Neuronal stem cell (in vitro differentiated cells): ENCODE data around the gene LONRF3.

ENCODE experiments used
- DNase-seq: peaks from one replicate; pipeline ENCODE4 v3.0.0-alpha.2; 2013; ENCODE audit warnings: low spot score
- H2AFZ ChIP-seq: one replicate; pipeline ENCODE4 v1.6.1; 2013; ENCODE audit warnings: mild to moderate bottlenecking, low read length, inconsistent platforms
- H2AK5ac ChIP-seq: 2 replicates; pipeline ENCODE4 v1.6.1; 2013; ENCODE audit warnings: low read depth, mild to moderate bottlenecking, inconsistent platforms, low read length, moderate library complexity, mixed read lengths
- H2BK120ac ChIP-seq: 2 replicates; pipeline ENCODE4 v1.6.1; 2013; ENCODE audit warnings: low read depth, mild to moderate bottlenecking, inconsistent platforms, low read length, moderate library complexity, mixed read lengths
- H2BK12ac ChIP-seq: one replicate; pipeline ENCODE4 v1.6.1; 2013; ENCODE audit warnings: low read length, inconsistent platforms
- H2BK15ac ChIP-seq: 2 replicates; pipeline ENCODE4 v1.6.1; 2013; ENCODE audit warnings: mild to moderate bottlenecking, low read length, inconsistent platforms, mixed read lengths
- H2BK5ac ChIP-seq: one replicate; pipeline ENCODE4 v1.6.1; 2013; ENCODE audit warnings: inconsistent platforms, mild to moderate bottlenecking, low read length, moderate library complexity
- H3K14ac ChIP-seq: one replicate; pipeline ENCODE4 v1.6.1; 2013; ENCODE audit warnings: low read length, inconsistent platforms
- H3K18ac ChIP-seq: 2 replicates; pipeline ENCODE4 v1.6.1; 2013; ENCODE audit warnings: low read length, inconsistent platforms
- H3K23ac ChIP-seq: 2 replicates; pipeline ENCODE4 v1.6.1; 2013; ENCODE audit warnings: low read depth, mild to moderate bottlenecking, mixed read lengths, low read length, inconsistent platforms; ENCODE audit not compliant: poor library complexity
- H3K27ac ChIP-seq: replicated peaks from 3 replicates; pipeline ENCODE4 v1.5.1; 2013; ENCODE audit warnings: low read length, inconsistent platforms
- H3K27me3 ChIP-seq, 3 experiments: 2 replicates each; pipeline ENCODE4 v1.6.1; 2013; ENCODE audit warnings: low read length in 3 of 3, mild to moderate bottlenecking in 2 of 3, inconsistent platforms in 1 of 3, low read depth in 1 of 3, mixed read lengths in 1 of 3, moderate library complexity in 1 of 3; ENCODE audit not compliant: control insufficient read depth in 3 of 3, insufficient read depth in 3 of 3
- H3K36me3 ChIP-seq, 2 donors: replicated peaks in 1 of 2; 2 replicates each; pipeline ENCODE4 v1.6.1; 2013; ENCODE audit warnings: low read length in 2 of 2; ENCODE audit not compliant: control insufficient read depth in 2 of 2, insufficient read depth in 2 of 2
- H3K4ac ChIP-seq: 2 replicates; pipeline ENCODE4 v1.6.1; 2013; ENCODE audit warnings: inconsistent platforms, mild to moderate bottlenecking, low read length, moderate library complexity
- H3K4me1 ChIP-seq, 2 donors: 1 replicate in 1 of 2; 2 replicates in 1 of 2; pipeline ENCODE4 v1.6.1; 2013; ENCODE audit warnings: low read length in 2 of 2, low read depth in 1 of 2; ENCODE audit not compliant: control insufficient read depth in 2 of 2, insufficient read depth in 1 of 2
- H3K4me2 ChIP-seq: one replicate; pipeline ENCODE4 v1.6.1; 2013; ENCODE audit warnings: mild to moderate bottlenecking, low read length, inconsistent platforms; ENCODE audit not compliant: insufficient read depth, poor library complexity, severe bottlenecking
- H3K4me3 ChIP-seq, 2 donors: 2 replicates each; pipeline ENCODE4 v1.5.1; 2013; ENCODE audit warnings: low read length in 2 of 2, mild to moderate bottlenecking in 2 of 2, inconsistent platforms in 1 of 2, moderate library complexity in 1 of 2
- H3K79me1 ChIP-seq: one replicate; pipeline ENCODE4 v1.6.1; 2013; ENCODE audit warnings: low read depth, mild to moderate bottlenecking, inconsistent platforms, low read length, moderate library complexity
- H3K9ac ChIP-seq: one replicate; pipeline ENCODE4 v1.6.1; 2013; ENCODE audit warnings: mild to moderate bottlenecking, low read depth, low read length, inconsistent platforms; ENCODE audit not compliant: poor library complexity
- H3K9me3 ChIP-seq, 2 donors: replicated peaks in 1 of 2; 2 replicates each; pipeline versions ENCODE3 to v1.6.1; 2013; ENCODE audit warnings: low read length in 2 of 2, mild to moderate bottlenecking in 2 of 2, inconsistent platforms in 1 of 2, low read depth in 1 of 2, mixed read lengths in 1 of 2, moderate library complexity in 1 of 2; ENCODE audit not compliant: control insufficient read depth in 2 of 2, insufficient read depth in 1 of 2
- H4K8ac ChIP-seq: one replicate; pipeline ENCODE4 v1.6.1; 2013; ENCODE audit warnings: low read depth, mild to moderate bottlenecking, inconsistent platforms, low read length, moderate library complexity
- H4K91ac ChIP-seq: one replicate; pipeline ENCODE4 v1.6.1; 2013; ENCODE audit warnings: low read length, low read depth, mild to moderate bottlenecking, inconsistent platforms; ENCODE audit not compliant: poor library complexity
- WGBS, 2 donors: extraction: QIAGEN DNeasy Blood & Tissue Kit; methylation state at CpG; one replicate each; pipeline ENCODE4 v1.1.7; 2013; ENCODE audit warnings: missing lambda C conversion rate in 2 of 2, mixed read lengths in 1 of 2; ENCODE audit not compliant: insufficient read length in 2 of 2, insufficient replicate concordance in 1 of 2; ENCODE audit errors: extremely low coverage in 2 of 2; 5-methylcytosine and 5-hydroxymethylcytosine counted together

The LONRF3 gene

GRCh38 chrX:118963159-118963558 is 11.3 kb upstream of the LONRF3 start:
- Histone ChIP-seq H3K18ac (no peak overlapping the region), H3K4me3 (no peak overlapping the region), H3K36me3 (no peaks in the 10 kb centered on the region), H3K23ac (no peak overlapping the region), H3K27me3 (peaks cover 0 to 13% (median 3%) of the 10 kb centered on the region in 3 experiments), H3K14ac (no peak overlapping the region), H3K4me2 (no peak overlapping the region), H4K91ac (no peak overlapping the region), H3K27ac (no peak overlapping the region), H3K4ac (no peak overlapping the region), H4K8ac (no peak overlapping the region), H3K9ac (no peak overlapping the region), H2BK12ac (no peak overlapping the region), H2BK15ac (no peak overlapping the region), H3K79me1 (no peaks in the 10 kb centered on the region), H2BK120ac (no peak overlapping the region), H2BK5ac (no peak overlapping the region), H2AFZ (no peak overlapping the region), H3K9me3 (no peaks in the 10 kb centered on the region), H3K4me1 (no peaks in the 10 kb centered on the region), H2AK5ac (no peak overlapping the region)
- no peak for DNase-seq
- WGBS, 2 donors, result no CpG with 5 or more reads among the region's 2 CpGs

- no peak for DNase-seq
- Histone ChIP-seq H2BK15ac (no peak overlapping the region), H3K18ac (no peak overlapping the region), H4K91ac (no peak overlapping the region), H3K27me3 (peaks cover 0 to 19% (median 3%) of the 10 kb centered on the region in 3 experiments), H3K36me3 (no peaks in the 10 kb centered on the region), H3K79me1 (no peaks in the 10 kb centered on the region), H2AK5ac (no peak overlapping the region), H3K9me3 (no peaks in the 10 kb centered on the region), H3K4me2 (no peak overlapping the region), H3K23ac (no peak overlapping the region), H3K27ac (no peak overlapping the region), H2AFZ (no peak overlapping the region), H2BK120ac (no peak overlapping the region), H3K4me1 (no peaks in the 10 kb centered on the region), H4K8ac (no peak overlapping the region), H2BK12ac (no peak overlapping the region), H3K4ac (no peak overlapping the region), H3K4me3 (no peak overlapping the region), H3K14ac (no peak overlapping the region), H2BK5ac (no peak overlapping the region), H3K9ac (no peak overlapping the region)
- no CpG with 5 or more reads among the region's 2 CpGs for WGBS, 2 donors
Measured at GRCh38 chrX:118964252-118964651, 10.2 kb upstream of the LONRF3 start.

- Histone ChIP-seq H2AFZ (no peak overlapping the region), H2BK120ac (no peak overlapping the region), H3K27me3 (peaks cover 0 to 24% (median 6%) of the 10 kb centered on the region in 3 experiments), H4K91ac (no peak overlapping the region), H3K36me3 (no peaks in the 10 kb centered on the region), H3K4ac (no peak overlapping the region), H3K9me3 (no peaks in the 10 kb centered on the region), H3K14ac (no peak overlapping the region), H4K8ac (no peak overlapping the region), H2BK15ac (no peak overlapping the region), H3K18ac (no peak overlapping the region), H2BK5ac (no peak overlapping the region), H3K4me1 (no peaks in the 10 kb centered on the region), H3K27ac (no peak overlapping the region), H2BK12ac (no peak overlapping the region), H3K79me1 (no peaks in the 10 kb centered on the region), H3K9ac (no peak overlapping the region), H3K4me3 (no peak overlapping the region), H3K4me2 (no peak overlapping the region), H3K23ac (no peak overlapping the region), H2AK5ac (no peak overlapping the region)
- no peak for DNase-seq
- no CpG with 5 or more reads among the region's 4 CpGs for WGBS, 2 donors
Measured at GRCh38 chrX:118965395-118965794, 9.0 kb upstream of the LONRF3 start.

GRCh38 chrX:118968031-118968430 is 6.4 kb upstream of the LONRF3 start:
- DNase-seq, result no peak
- Histone ChIP-seq H3K27me3 (peaks cover 0 to 47% (median 24%) of the 10 kb centered on the region in 3 experiments), H3K79me1 (no peaks in the 10 kb centered on the region), H3K4me2 (no peak overlapping the region), H2BK120ac (no peak overlapping the region), H3K4me3 (no peak overlapping the region), H3K18ac (no peak overlapping the region), H2AK5ac (no peak overlapping the region), H3K9me3 (no peaks in the 10 kb centered on the region), H3K23ac (no peak overlapping the region), H4K91ac (no peak overlapping the region), H3K27ac (no peak overlapping the region), H2BK15ac (no peak overlapping the region), H2BK5ac (no peak overlapping the region), H4K8ac (no peak overlapping the region), H3K4ac (no peak overlapping the region), H3K14ac (no peak overlapping the region), H3K36me3 (no peaks in the 10 kb centered on the region), H3K9ac (no peak overlapping the region), H2AFZ (no peak overlapping the region), H2BK12ac (no peak overlapping the region), H3K4me1 (no peaks in the 10 kb centered on the region)
- WGBS, 2 donors, result no CpG with 5 or more reads among the region's 8 CpGs
